Hepatocyte (in vitro differentiated cells): ENCODE data around the gene GPR35.

Source experiments
- EZH2 ChIP-seq: fragments of 200-600 bp; sonication (generic); IDR thresholded peaks from 2 replicates; pipeline ENCODE4 v1.6.1; 2016; ENCODE audit warnings: antibody characterized with exemption, mild to moderate bottlenecking, borderline replicate concordance
- TF ChIP-seq, protein P1 (sequence below): fragments of 200-600 bp; sonication (generic); IDR thresholded peaks from 2 replicates; pipeline ENCODE4 v1.5.1; 2016; ENCODE audit warnings: antibody characterized with exemption, mild to moderate bottlenecking; ENCODE audit not compliant: poor library complexity

- no peak for TF ChIP-seq EZH2
- TF ChIP-seq, protein P1, sequence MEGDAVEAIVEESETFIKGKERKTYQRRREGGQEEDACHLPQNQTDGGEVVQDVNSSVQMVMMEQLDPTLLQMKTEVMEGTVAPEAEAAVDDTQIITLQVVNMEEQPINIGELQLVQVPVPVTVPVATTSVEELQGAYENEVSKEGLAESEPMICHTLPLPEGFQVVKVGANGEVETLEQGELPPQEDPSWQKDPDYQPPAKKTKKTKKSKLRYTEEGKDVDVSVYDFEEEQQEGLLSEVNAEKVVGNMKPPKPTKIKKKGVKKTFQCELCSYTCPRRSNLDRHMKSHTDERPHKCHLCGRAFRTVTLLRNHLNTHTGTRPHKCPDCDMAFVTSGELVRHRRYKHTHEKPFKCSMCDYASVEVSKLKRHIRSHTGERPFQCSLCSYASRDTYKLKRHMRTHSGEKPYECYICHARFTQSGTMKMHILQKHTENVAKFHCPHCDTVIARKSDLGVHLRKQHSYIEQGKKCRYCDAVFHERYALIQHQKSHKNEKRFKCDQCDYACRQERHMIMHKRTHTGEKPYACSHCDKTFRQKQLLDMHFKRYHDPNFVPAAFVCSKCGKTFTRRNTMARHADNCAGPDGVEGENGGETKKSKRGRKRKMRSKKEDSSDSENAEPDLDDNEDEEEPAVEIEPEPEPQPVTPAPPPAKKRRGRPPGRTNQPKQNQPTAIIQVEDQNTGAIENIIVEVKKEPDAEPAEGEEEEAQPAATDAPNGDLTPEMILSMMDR = no peak
Observed at GRCh38 chr2:240601831-240602160, 23.5 kb upstream of the GPR35 start.
